DMS153 treated with DMSO at 0.1 percent for 48 hours (cell line): ENCODE results near the gene MAPKAP1.

Experiments used
- DNase-seq: peaks from one replicate; lab custom pipeline; 2025; ENCODE audit not compliant: unreplicated experiment; lab: John Stamatoyannopoulos, UW

Gene MAPKAP1

DNA sequence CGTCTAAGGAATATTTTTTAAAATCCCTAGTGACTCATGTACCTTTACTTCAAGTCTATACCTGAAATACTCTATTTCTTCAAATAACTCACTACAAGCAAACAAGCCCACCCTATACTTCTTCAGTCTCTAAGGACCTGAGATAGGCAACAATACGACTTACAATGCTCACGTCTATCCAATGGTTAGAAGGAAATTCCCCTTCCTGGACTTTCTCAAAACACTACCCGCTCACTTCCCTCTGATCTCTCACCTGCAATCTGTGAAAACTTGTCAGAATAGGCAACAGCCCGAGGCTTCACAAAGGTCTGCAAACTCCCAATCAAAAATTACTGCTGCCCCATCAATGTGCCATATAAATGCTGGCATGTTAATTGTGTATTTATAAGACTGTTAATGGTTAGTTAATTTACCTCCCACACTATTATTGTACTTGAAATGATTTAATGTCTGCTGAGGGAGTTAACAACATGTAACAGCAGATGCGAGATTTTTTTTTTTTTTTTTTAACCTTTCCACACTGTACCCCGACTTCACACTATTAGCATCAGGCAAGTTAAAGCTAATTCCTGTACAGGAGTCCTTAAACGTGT, 27.3 kb downstream of the MAPKAP1 start:
- no peak for DNase-seq

GRCh38 chr9:125674981-125675973, 31.7 kb downstream of the MAPKAP1 start:
- DNase-seq: no peak

- no peak for DNase-seq
Measured at GRCh38 chr9:125672876-125673275, 34.1 kb downstream of the MAPKAP1 start.

GRCh38 chr9:125663127-125663526, 43.9 kb downstream of the MAPKAP1 start:
- no peak for DNase-seq

DNA sequence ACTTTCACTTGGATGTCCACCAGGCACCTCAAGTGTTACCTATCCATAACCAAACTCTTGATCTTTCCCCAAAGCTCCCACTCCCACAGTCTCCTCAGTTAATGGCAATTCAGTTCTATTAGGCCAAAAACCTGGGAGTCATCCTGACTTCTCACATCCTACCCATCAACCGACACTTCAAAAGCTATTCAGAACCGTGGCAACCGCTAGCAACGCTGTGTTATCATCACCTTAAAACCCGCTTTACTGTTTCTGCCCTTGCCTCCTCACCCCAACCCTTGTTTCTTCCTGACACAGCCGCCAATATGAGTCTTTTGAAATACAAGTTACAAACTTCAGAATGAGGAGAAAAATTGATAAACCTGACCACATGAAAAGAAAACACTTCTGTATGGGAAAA, 46.5 kb downstream of the MAPKAP1 start:
- no peak for DNase-seq

DNA sequence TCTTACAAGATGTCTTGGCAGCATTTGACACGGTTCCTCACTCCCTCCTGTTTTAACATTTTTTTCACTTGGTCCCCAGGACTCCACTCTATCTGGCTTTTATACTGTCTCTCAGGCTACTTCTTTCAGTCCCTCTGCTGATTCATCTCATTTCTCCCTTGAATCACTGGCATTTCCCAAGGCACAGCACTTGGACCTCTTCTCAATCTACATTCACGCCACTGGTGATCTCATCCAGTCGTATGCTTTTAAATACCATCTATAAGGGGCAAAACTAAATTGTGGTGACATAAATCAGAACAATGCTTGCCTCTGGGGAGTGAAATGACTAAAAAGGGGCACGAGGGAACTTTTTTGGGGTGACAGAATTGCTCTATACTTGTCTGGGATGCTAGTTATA, 47.1 kb downstream of the MAPKAP1 start:
- no peak for DNase-seq

- DNase-seq: no peak
Measured at GRCh38 chr9:125659201-125659840, 47.7 kb downstream of the MAPKAP1 start.

GRCh38 chr9:125656560-125656959, 50.4 kb downstream of the MAPKAP1 start:
- DNase-seq: no peak

GRCh38 chr9:125655691-125656410, 51.2 kb downstream of the MAPKAP1 start:
- no peak for DNase-seq

DNA sequence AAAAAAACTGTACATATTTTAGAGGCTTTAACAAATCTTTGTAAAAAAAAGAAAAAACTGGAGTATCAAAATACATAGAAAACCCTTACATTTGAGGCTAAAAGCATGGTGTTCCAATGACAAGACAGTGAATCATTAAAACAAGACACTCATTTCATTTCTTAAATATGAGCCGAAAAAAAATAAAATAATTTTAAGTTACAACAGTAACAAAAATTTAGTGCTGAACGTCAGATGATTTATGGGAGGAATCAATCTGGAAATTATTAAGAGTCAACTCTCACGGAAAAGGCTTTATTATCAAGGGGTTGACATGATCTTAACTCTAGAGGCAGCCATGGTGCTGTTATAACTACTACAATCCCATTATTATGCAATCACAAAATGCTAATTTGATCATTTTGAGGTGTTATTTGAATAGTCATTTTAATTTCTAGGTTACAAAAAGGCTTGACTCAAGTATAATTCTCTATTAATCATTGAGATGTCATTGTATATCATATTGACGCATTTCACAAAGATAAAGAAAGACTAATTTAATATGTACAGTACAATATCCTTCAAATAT, 51.9 kb downstream of the MAPKAP1 start:
- no peak for DNase-seq

DNA sequence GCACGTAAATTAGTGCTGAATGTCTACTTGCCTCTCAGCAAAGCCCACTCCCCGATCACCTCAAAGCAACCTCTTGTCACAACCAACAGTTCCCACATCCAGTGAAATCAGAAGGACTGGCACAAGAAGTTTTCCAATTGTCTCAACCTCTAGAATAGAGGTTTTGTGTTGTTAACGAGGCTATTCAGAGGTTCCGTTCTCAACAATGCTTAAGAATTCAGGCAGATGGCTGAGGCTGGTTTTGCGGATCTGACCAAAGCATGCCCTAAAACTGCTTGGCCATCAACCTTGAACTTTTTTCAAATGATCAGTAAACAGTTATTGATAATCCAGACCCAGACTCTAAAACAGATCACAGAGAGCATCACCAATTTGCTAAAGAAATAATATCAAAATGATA, 52.9 kb downstream of the MAPKAP1 start:
- no peak for DNase-seq

DNA sequence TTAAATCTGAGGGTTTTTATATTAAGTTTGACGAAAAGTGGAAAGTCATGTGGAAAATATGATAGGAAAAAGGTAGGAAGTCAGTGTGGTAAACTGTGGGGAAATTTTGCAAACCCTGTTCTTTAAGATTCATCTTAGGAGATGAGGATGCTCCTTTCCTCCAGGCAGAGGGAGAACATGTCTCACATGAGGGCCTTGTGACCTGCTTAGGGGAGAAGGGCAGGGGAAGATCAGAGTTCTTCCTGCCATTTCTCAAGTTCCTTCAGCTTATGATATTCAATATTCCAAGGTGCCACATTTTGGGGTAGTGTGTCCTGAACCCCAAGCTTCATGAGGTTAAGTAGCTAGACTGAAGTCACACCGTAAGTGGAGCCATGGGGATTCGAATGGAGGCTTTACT, 53.7 kb downstream of the MAPKAP1 start:
- DNase-seq: no peak

DNA sequence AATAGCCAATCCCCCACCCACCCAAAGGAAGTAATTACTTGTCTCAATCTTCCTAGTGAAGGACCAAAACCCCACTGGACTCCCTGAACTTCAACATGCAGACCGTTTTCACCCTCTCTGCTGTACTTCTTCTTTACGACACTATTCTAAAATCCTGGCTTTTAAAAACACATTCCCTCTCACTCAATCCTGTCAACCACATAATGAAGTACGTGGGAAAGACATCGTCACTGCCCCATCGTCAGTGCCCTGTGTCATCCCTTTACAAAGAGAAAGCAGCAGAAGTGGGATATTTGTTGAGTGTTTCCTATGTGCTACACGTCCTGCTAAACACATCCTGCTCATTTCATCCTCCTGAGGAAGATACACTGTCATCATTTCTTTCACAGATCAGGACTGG, 54.2 kb downstream of the MAPKAP1 start:
- no peak for DNase-seq

- no peak for DNase-seq
Measured at GRCh38 chr9:125652233-125652594, 54.8 kb downstream of the MAPKAP1 start.

DNA sequence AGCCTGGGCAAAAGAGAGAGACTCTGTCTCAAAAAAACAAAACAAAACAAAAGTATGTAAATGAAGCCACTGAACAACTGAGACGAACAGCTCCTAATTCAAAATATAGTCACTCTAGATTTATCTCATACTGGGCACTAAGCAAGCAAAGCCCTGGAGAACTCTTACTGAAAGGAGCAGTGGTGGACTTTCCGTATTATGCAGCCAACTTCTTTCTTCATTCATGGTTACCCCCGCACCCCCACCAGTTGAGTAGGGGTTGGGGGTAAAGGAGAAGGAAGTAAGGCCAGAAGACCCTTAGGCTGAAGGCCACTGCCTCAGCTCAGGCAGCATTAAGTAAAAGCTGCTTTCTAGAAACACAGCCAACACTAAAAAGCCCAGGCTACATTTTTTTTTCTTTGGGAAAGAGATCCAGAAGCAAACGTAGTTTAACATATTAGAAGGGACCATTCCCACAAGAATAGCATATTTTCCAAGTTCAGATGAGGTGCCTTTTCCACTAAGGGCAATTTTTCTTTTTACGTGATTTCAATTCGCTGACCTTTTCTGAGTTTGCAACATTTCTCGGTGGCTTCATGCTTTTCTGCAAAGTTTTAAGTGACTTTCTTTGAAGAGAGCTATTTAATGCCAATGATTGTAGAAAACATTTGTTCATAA, 55.3 kb downstream of the MAPKAP1 start:
- no peak for DNase-seq

- DNase-seq: no peak
Measured at GRCh38 chr9:125650271-125650737, 56.7 kb downstream of the MAPKAP1 start.

DNA sequence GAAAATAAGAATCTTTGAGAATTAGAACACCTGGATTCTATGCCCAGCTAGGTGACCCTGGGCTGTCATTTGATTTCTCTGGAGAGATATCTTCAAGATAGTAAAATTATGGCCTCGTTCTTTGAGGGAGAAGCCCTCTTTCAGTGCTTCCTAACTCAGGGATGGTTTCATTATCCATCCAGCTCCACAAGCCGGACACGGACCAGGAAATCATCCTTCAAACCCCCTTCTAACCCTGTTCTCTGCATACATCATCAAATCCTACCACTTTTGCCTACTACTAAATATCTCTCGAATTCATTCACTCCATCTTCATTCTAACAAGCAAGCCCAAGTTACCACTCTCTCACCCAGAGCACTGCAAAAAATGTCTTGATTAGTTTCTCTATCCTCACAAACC, 57.2 kb downstream of the MAPKAP1 start:
- no peak for DNase-seq

- no peak for DNase-seq
Measured at GRCh38 chr9:125649315-125649714, 57.7 kb downstream of the MAPKAP1 start.

GRCh38 chr9:125648294-125648693, 58.7 kb downstream of the MAPKAP1 start:
- no peak for DNase-seq

DNA sequence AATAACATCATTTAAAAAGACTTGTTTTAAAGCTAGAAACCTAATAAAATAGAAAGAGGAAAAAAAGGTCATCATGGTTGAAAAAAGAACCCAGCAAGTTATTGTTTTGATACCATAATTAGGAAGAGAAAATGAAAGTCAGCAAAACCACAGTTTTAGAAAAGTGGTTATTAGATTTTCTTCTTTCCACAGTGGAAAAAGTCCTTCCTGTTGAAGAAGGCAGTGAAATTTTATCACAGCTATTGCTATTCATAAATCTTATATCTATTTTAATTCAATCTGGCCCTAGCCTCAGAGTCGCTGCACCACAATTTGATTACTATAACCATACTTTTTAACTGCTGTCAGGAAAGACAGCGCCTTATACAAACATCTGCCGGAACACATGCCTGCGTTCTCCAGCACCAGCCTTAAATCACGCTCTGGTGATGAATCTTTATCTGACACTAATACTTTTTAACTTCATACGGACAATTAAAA, 60.3 kb downstream of the MAPKAP1 start:
- DNase-seq: no peak
